ENCODE data around the gene TBC1D22A. TPM values are rescaled to one million over a fixed set of nuclear protein-coding genes. Genes with fewer than 3 reads are reported as not detected.

The TBC1D22A gene
- polyA plus RNA-seq, 1 donor (not counting 4 experiments of a cell fraction or from before 2014, with no cell fraction given): 20.9 TPM

- peaks cover 4% of the 10 kb centered on the region for H3K4me1 ChIP-seq (ENCODE audit: control insufficient read depth, extremely low read depth, insufficient read depth, low read length)
- DNase-seq (ENCODE audit: low read depth, low spot score) (no peak), FAIRE-seq (no peak)
- TF ChIP-seq CTCF (optimal IDR thresholded peaks at IDR 0.05 in 1 of 3, IDR thresholded peaks at IDR 0.05 in 1 of 3, conservative IDR thresholded peaks at IDR 0.05 in 1 of 3; ENCODE audit: extremely low read depth in 1 of 3, insufficient read depth in 2 of 3, low read length in 3 of 3) (no peak), EZH2 (IDR thresholded peaks at IDR 0.05; ENCODE audit: low read length) (no peak)
- H4K20me1 ChIP-seq (ENCODE audit: control insufficient read depth, extremely low read depth, insufficient read depth, low read length): no peaks in the 10 kb centered on the region
- no peak overlapping the region for H3K9ac ChIP-seq (ENCODE audit: control insufficient read depth, extremely low read depth, insufficient read depth, low read length)
- no peak overlapping the region for H3K4me2 ChIP-seq (ENCODE audit: control insufficient read depth, extremely low read depth, insufficient read depth, low read depth, low read length)
- H3K27ac ChIP-seq (ENCODE audit: control insufficient read depth, insufficient read depth, low read length): no peak overlapping the region
- no peak overlapping the region for H2AFZ ChIP-seq (ENCODE audit: control insufficient read depth, low read length)
- H3K9me3 ChIP-seq (ENCODE audit: control insufficient read depth, low read depth, low read length): no peaks in the 10 kb centered on the region
- no peaks in the 10 kb centered on the region for H3K9me1 ChIP-seq (ENCODE audit: control insufficient read depth, extremely low read depth, insufficient read depth, low read length)
- no peak overlapping the region for H3K4me3 ChIP-seq (ENCODE audit: control insufficient read depth in 2 of 3, extremely low read depth in 1 of 3, insufficient read depth in 2 of 3, low read depth in 1 of 3, low read length in 3 of 3)
- H3K36me3 ChIP-seq (ENCODE audit: control insufficient read depth in 2 of 2, extremely low read depth in 1 of 2, insufficient read depth in 2 of 2, low read length in 2 of 2): peaks cover 6 to 7% of the 10 kb centered on the region in 2 experiments
- H3K79me2 ChIP-seq (ENCODE audit: control insufficient read depth, insufficient read depth, low read length): no peaks in the 10 kb centered on the region
- no peaks in the 10 kb centered on the region for H3K27me3 ChIP-seq (ENCODE audit: control insufficient read depth, extremely low read depth, insufficient read depth, low read length)
- dilution Hi-C loops (cut with MboI; ENCODE audit: extremely low pct_ligation_motif_present, low sequenced_read_pairs): no loop called here
Observed at GRCh38 chr22:46997311-46997970, 235.0 kb downstream of the TBC1D22A start.

DNA sequence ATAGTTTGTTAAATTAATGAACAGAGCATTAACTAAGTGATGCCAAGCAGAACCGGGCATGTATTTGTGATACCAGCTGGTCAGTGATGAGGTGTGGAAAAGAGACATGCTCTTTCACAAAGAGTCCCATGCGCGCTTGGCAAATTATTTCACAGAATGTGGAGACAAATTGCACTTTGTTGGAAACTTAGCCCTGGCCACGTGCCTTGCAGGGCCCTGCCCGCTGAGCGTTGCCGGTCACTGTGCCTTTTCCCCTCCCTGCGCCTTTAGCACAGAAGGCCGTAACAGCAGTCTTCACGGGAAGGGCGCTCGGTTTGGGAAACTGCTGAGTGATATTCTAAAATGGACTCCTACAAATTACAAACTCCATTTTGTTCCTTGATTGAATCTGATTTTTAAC lies 235.9 kb downstream of the TBC1D22A start:
- FAIRE-seq: no peak
- dilution Hi-C loops (cut with MboI; ENCODE audit: extremely low pct_ligation_motif_present, low sequenced_read_pairs): no loop called here
- peaks cover 6 to 7% of the 10 kb centered on the region in 2 experiments for H3K36me3 ChIP-seq (ENCODE audit: control insufficient read depth in 2 of 2, extremely low read depth in 1 of 2, insufficient read depth in 2 of 2, low read length in 2 of 2)
- no peaks in the 10 kb centered on the region for H3K27me3 ChIP-seq (ENCODE audit: control insufficient read depth, extremely low read depth, insufficient read depth, low read length)
- H3K9me3 ChIP-seq (ENCODE audit: control insufficient read depth, low read depth, low read length): no peaks in the 10 kb centered on the region
- TF ChIP-seq CTCF (optimal IDR thresholded peaks at IDR 0.05 in 1 of 3, IDR thresholded peaks at IDR 0.05 in 1 of 3, conservative IDR thresholded peaks at IDR 0.05 in 1 of 3; ENCODE audit: extremely low read depth in 1 of 3, insufficient read depth in 2 of 3, low read length in 3 of 3) (no peak), EZH2 (IDR thresholded peaks at IDR 0.05; ENCODE audit: low read length) (no peak)
- no peaks in the 10 kb centered on the region for H4K20me1 ChIP-seq (ENCODE audit: control insufficient read depth, extremely low read depth, insufficient read depth, low read length)
- no peak for DNase-seq (ENCODE audit: low read depth, low spot score)
- H3K9me1 ChIP-seq (ENCODE audit: control insufficient read depth, extremely low read depth, insufficient read depth, low read length): no peaks in the 10 kb centered on the region
- no peak overlapping the region for H2AFZ ChIP-seq (ENCODE audit: control insufficient read depth, low read length)
- no peaks in the 10 kb centered on the region for H3K79me2 ChIP-seq (ENCODE audit: control insufficient read depth, insufficient read depth, low read length)
- no peak overlapping the region for H3K27ac ChIP-seq (ENCODE audit: control insufficient read depth, insufficient read depth, low read length)
- H3K9ac ChIP-seq (ENCODE audit: control insufficient read depth, extremely low read depth, insufficient read depth, low read length): no peak overlapping the region
- no peak overlapping the region for H3K4me3 ChIP-seq (ENCODE audit: control insufficient read depth in 2 of 3, extremely low read depth in 1 of 3, insufficient read depth in 2 of 3, low read depth in 1 of 3, low read length in 3 of 3)
- H3K4me2 ChIP-seq (ENCODE audit: control insufficient read depth, extremely low read depth, insufficient read depth, low read depth, low read length): no peak overlapping the region
- peaks cover 4% of the 10 kb centered on the region for H3K4me1 ChIP-seq (ENCODE audit: control insufficient read depth, extremely low read depth, insufficient read depth, low read length)

Data from keratinocyte (primary cell).